B cell (primary cell): Measurements from ENCODE around the gene KAZN. TPM values are rescaled to one million over a fixed set of nuclear protein-coding genes. Genes with fewer than 3 reads are reported as not detected.

Source experiments
- ATAC-seq: fragments of 200-7000 bp; cut with Tn5 transposase; one replicate; pipeline ENCODE4 v1.10.0; 2021; ENCODE audit warnings: low read depth, mild to moderate bottlenecking, moderate number of reproducible peaks, moderate library complexity
- CTCF ChIA-PET: fragments of 350-600 bp; sonication (Branson Sonifier 250); formaldehyde crosslinking; loops from one replicate; lab custom pipeline; 2021; ENCODE audit warnings: antibody characterized with exemption, inconsistent platforms; lab: Charles Lee
- POLR2A ChIA-PET: fragments of 350-600 bp; sonication (Branson Sonifier 250); formaldehyde crosslinking; loops from one replicate; lab custom pipeline; 2021; ENCODE audit warnings: antibody characterized with exemption; lab: Charles Lee
- DNase-seq: peaks from one replicate; pipeline ENCODE4 v3.0.0; 2013
- H2AFZ ChIP-seq: 2 replicates; pipeline ENCODE4 v1.6.1; 2012; ENCODE audit warnings: mild to moderate bottlenecking, low read depth, low read length; ENCODE audit not compliant: insufficient read depth, poor library complexity, severe bottlenecking
- H3K27ac ChIP-seq, 2 donors: 1 replicate in 1 of 2; 2 replicates in 1 of 2; pipeline ENCODE4 v1.5.1; 2012 to 2013; ENCODE audit warnings: low read length in 2 of 2, mild to moderate bottlenecking in 2 of 2, moderate library complexity in 1 of 2
- H3K27me3 ChIP-seq, 4 experiments: fragments of 200-600 bp in 1 of 4; sonication (generic) in 1 of 4; replicated peaks in 1 of 4; 1 replicate in 2 of 4; 2 replicates in 2 of 4; pipeline versions ENCODE4 v1.6.1 to v1.7.0; 2013 to 2016; ENCODE audit warnings: low read length in 3 of 4, mild to moderate bottlenecking in 2 of 4, mixed read lengths in 1 of 4, moderate library complexity in 1 of 4; ENCODE audit not compliant: insufficient read depth in 4 of 4, control insufficient read depth in 3 of 4; ENCODE audit errors: control extremely low read depth in 1 of 4
- H3K36me3 ChIP-seq, 2 experiments: replicated peaks in 1 of 2; 1 replicate in 1 of 2; 2 replicates in 1 of 2; pipeline versions ENCODE4 v1.6.1 to v1.7.1; 2013; ENCODE audit warnings: low read length in 1 of 2; ENCODE audit not compliant: insufficient read depth in 2 of 2, control insufficient read depth in 1 of 2; ENCODE audit errors: control extremely low read depth in 1 of 2, extremely low read depth in 1 of 2
- H3K4me1 ChIP-seq, 2 donors: fragments of 200-600 bp in 1 of 2; sonication (generic) in 1 of 2; 1 replicate in 1 of 2; 2 replicates in 1 of 2; pipeline versions ENCODE4 v1.5.1 to v1.6.1; 2013 to 2017; ENCODE audit warnings: low read length in 2 of 2; ENCODE audit not compliant: control insufficient read depth in 2 of 2, insufficient read depth in 2 of 2
- H3K4me2 ChIP-seq: replicated peaks from 2 replicates; pipeline ENCODE3; 2012; ENCODE audit warnings: mild to moderate bottlenecking, low read depth, low read length; ENCODE audit not compliant: poor library complexity, severe bottlenecking
- H3K4me3 ChIP-seq, 5 experiments: fragments of 200-600 bp in 1 of 5; sonication (generic) in 1 of 5; 1 replicate in 3 of 5; 2 replicates in 2 of 5; pipeline versions ENCODE4 v1.5.1 to v1.7.0; 2011 to 2016; ENCODE audit warnings: low read length in 4 of 5, mild to moderate bottlenecking in 4 of 5, low read depth in 2 of 5, control low read depth in 1 of 5, moderate library complexity in 1 of 5; ENCODE audit not compliant: insufficient read depth in 1 of 5; ENCODE audit errors: control extremely low read depth in 1 of 5, extremely low read depth in 1 of 5
- H3K79me2 ChIP-seq: fragments of 200-600 bp; sonication (generic); one replicate; pipeline ENCODE4 v1.6.0; 2016; ENCODE audit warnings: low read length; ENCODE audit not compliant: control insufficient read depth, insufficient read depth
- H3K9ac ChIP-seq: fragments of 200-600 bp; sonication (generic); 2 replicates; pipeline ENCODE4 v1.6.1; 2017; ENCODE audit warnings: mild to moderate bottlenecking, low read length, moderate library complexity
- H3K9me3 ChIP-seq, 3 donors: one replicate each; pipeline versions ENCODE4 v1.6.1 to v1.7.1; 2013; ENCODE audit warnings: low read length in 2 of 3; ENCODE audit not compliant: control insufficient read depth in 2 of 3, insufficient read depth in 1 of 3; ENCODE audit errors: control extremely low read depth in 1 of 3
- H4K20me1 ChIP-seq: 2 replicates; pipeline ENCODE4 v1.6.0; 2012; ENCODE audit warnings: mild to moderate bottlenecking, low read length; ENCODE audit not compliant: insufficient read depth, control insufficient read depth, poor library complexity, severe bottlenecking
- H3K27ac Mint-ChIP-seq: one replicate; pipeline ENCODE4 v1.8.0; 2021; ENCODE audit warnings: mixed read lengths
- H3K27me3 Mint-ChIP-seq: one replicate; pipeline ENCODE4 v1.8.0; 2021; ENCODE audit warnings: mixed read lengths
- H3K4me1 Mint-ChIP-seq: one replicate; pipeline ENCODE4 v1.8.0; 2021; ENCODE audit warnings: mixed read lengths
- H3K4me3 Mint-ChIP-seq: one replicate; pipeline ENCODE4 v1.8.0; 2021; ENCODE audit warnings: mixed read lengths
- H3K9me3 Mint-ChIP-seq: one replicate; pipeline ENCODE4 v1.8.0; 2022; ENCODE audit warnings: mixed read lengths; ENCODE audit not compliant: insufficient read depth
- CTCF ChIP-seq: fragments of 200-600 bp; IDR thresholded peaks from one replicate; pipeline ENCODE4 v1.8.0; 2022; ENCODE audit warnings: antibody characterized with exemption, mild to moderate bottlenecking
- EZH2 ChIP-seq: IDR thresholded peaks from 2 replicates; pipeline ENCODE4 v1.6.1; 2012; ENCODE audit warnings: borderline replicate concordance, low read depth, mild to moderate bottlenecking, moderate library complexity, low read length; ENCODE audit not compliant: insufficient read depth, poor library complexity, severe bottlenecking
- WGBS: methylation state at CpG from one replicate; pipeline ENCODE4 v1.1.5; 2013; ENCODE audit warnings: missing lambda C conversion rate; ENCODE audit not compliant: insufficient coverage; 5-methylcytosine and 5-hydroxymethylcytosine counted together
- intact Hi-C: fragments of 100-400 bp; cut with micrococcal nuclease; formaldehyde crosslinking; loops from one replicate; pipeline ENCODE4 v1.10.0; 2022
- polyA plus RNA-seq: library from polyadenylated mRNA; depleted of rRNA; stranded (reverse); fragments of >200 nt; gene quantifications from 2 replicates; pipeline ENCODE4 v1.2.3, GENCODE V29; 2012
- total RNA-seq, 2 donors: library from RNA; stranded (reverse); fragments of 120-200 nt in 1 of 2; gene quantifications; 1 replicate in 1 of 2; 2 replicates in 1 of 2; pipeline versions ENCODE4 v1.2.3 to v1.2.4, GENCODE V29; 2013 to 2022

Gene KAZN
- total and polyA plus RNA-seq, 2 donors (not counting 1 experiment from before 2014, with no cell fraction given), result 0.13 to 0.39 TPM

GRCh38 chr1:14613926-14614325 lies 15.4 kb downstream of the KAZN start:
- H3K4me1 Mint-ChIP-seq, result no peaks in the 10 kb centered on the region
- H3K4me3 ChIP-seq, result no peak overlapping the region
- H4K20me1 ChIP-seq, result no peaks in the 10 kb centered on the region
- H3K4me1 ChIP-seq, result no peaks in the 10 kb centered on the region
- H3K36me3 ChIP-seq, result no peaks in the 10 kb centered on the region
- ATAC-seq (no peak), DNase-seq (no peak)
- CTCF ChIA-PET, result no interaction called here
- POLR2A ChIA-PET, result no interaction called here
- no peak overlapping the region for H3K27ac ChIP-seq
- WGBS, result 68% methylated on average over 2 of the region's 3 CpGs
- peaks cover 4% of the 10 kb centered on the region for H3K9me3 Mint-ChIP-seq
- no peak overlapping the region for H3K4me3 Mint-ChIP-seq
- no peak for TF ChIP-seq EZH2
- TF ChIP-seq CTCF, result no peak
- no peak overlapping the region for H2AFZ ChIP-seq
- no peak overlapping the region for H3K9ac ChIP-seq
- no peaks in the 10 kb centered on the region for H3K79me2 ChIP-seq
- H3K4me2 ChIP-seq, result no peak overlapping the region
- H3K27ac Mint-ChIP-seq, result no peak overlapping the region
- H3K27me3 ChIP-seq, result no peaks in the 10 kb centered on the region
- intact Hi-C loops, result no loop called here
- peaks cover 10% of the 10 kb centered on the region for H3K27me3 Mint-ChIP-seq
- H3K9me3 ChIP-seq, result peaks cover 0 to 3% (median 0%) of the 10 kb centered on the region in 3 donors

DNA sequence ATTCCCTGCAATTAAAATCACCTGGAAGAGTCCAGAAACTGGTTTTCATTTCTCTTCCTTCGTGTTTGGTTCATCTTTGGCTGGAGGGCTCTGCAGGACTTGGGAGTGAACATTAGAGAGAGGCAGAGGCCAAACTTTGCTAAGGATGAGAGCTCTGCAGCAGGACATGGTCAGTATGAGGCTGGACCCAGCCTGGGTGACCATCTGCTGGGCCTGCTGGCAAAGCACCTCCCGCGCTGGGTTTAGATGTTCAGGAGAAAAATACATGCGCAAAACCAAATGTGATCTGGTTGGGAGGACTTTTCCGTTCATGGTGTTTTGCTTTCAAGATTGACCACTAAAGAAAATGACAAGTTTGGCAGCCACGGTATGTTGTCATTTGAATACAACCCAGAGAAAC lies 15.9 kb downstream of the KAZN start:
- Mint-ChIP-seq H3K27me3 (peaks cover 9% of the 10 kb centered on the region), H3K9me3 (peaks cover 4% of the 10 kb centered on the region), H3K4me3 (no peak overlapping the region), H3K4me1 (no peaks in the 10 kb centered on the region), H3K27ac (no peak overlapping the region)
- DNase-seq, result no peak
- no peak for ATAC-seq
- no peak overlapping the region for H3K4me3 ChIP-seq
- ChIA-PET POLR2A (no interaction called here), CTCF (no interaction called here)
- intact Hi-C loops, result no loop called here
- H3K36me3 ChIP-seq, result no peaks in the 10 kb centered on the region
- no peak overlapping the region for H2AFZ ChIP-seq
- H4K20me1 ChIP-seq, result no peaks in the 10 kb centered on the region
- H3K79me2 ChIP-seq, result no peaks in the 10 kb centered on the region
- H3K4me1 ChIP-seq, result no peaks in the 10 kb centered on the region
- 90% methylated on average over 6 of the region's 6 CpGs for WGBS
- TF ChIP-seq CTCF (no peak), EZH2 (no peak)
- no peak overlapping the region for H3K27ac ChIP-seq
- no peaks in the 10 kb centered on the region for H3K27me3 ChIP-seq
- H3K4me2 ChIP-seq, result no peak overlapping the region
- H3K9ac ChIP-seq, result no peak overlapping the region
- peaks cover 0 to 7% (median 0%) of the 10 kb centered on the region in 3 donors for H3K9me3 ChIP-seq
